NCI-H2029 (cell line): ENCODE data around the gene GADD45GIP1.

Source experiments
- DNase-seq: peaks from one replicate; lab custom pipeline; 2025; lab: John Stamatoyannopoulos, UW

Gene GADD45GIP1

GRCh38 chr19:12956446-12957388 lies at the start of gene GADD45GIP1:
TSS of gene GADD45GIP1 (minus strand) at chr19:12957223. CDS start at chr19:12957212, 11 bp downstream.
- DNase-seq = peak; percentile 62

- DNase-seq = no peak
Measured at GRCh38 chr19:13005861-13006370, 48.9 kb upstream of the GADD45GIP1 start.

- no peak for DNase-seq
Measured at GRCh38 chr19:13005253-13005652, 48.2 kb upstream of the GADD45GIP1 start.

GRCh38 chr19:13004273-13004672 lies 47.2 kb upstream of the GADD45GIP1 start:
- no peak for DNase-seq

GRCh38 chr19:13003081-13003480 lies 46.1 kb upstream of the GADD45GIP1 start:
- no peak for DNase-seq

- DNase-seq = no peak
Measured at GRCh38 chr19:13002166-13002898, 45.3 kb upstream of the GADD45GIP1 start.

- DNase-seq = no peak
Measured at GRCh38 chr19:13001502-13002165, 44.6 kb upstream of the GADD45GIP1 start.

GRCh38 chr19:13001166-13001501 lies 44.1 kb upstream of the GADD45GIP1 start:
- no peak for DNase-seq

GRCh38 chr19:12997967-12998940 lies 41.2 kb upstream of the GADD45GIP1 start:
- DNase-seq = no peak

GRCh38 chr19:12997179-12997966 lies 40.4 kb upstream of the GADD45GIP1 start:
- DNase-seq = no peak

- DNase-seq = no peak
Measured at GRCh38 chr19:12996406-12997094, 39.5 kb upstream of the GADD45GIP1 start.

- no peak for DNase-seq
Measured at GRCh38 chr19:12995596-12996405, 38.8 kb upstream of the GADD45GIP1 start.

- DNase-seq = no peak
Measured at GRCh38 chr19:12994701-12995595, 37.9 kb upstream of the GADD45GIP1 start, which contains the start of gene NFIX. TSS of gene NFIX (plus strand) at chr19:12995475. CDS start at chr19:12995838, 363 bp downstream.

GRCh38 chr19:12993562-12993961 lies 36.5 kb upstream of the GADD45GIP1 start:
- no peak for DNase-seq

- DNase-seq = no peak
Measured at GRCh38 chr19:12992729-12993128, 35.7 kb upstream of the GADD45GIP1 start.

- DNase-seq = no peak
Measured at GRCh38 chr19:12991296-12991695, 34.3 kb upstream of the GADD45GIP1 start.

- DNase-seq = no peak
Measured at GRCh38 chr19:12990853-12991252, 33.8 kb upstream of the GADD45GIP1 start.

GRCh38 chr19:12990431-12990830 lies 33.4 kb upstream of the GADD45GIP1 start:
- DNase-seq = no peak
